Liver (tissue), 9 donors: ENCODE results near the gene PPP4R2. TPM values are rescaled to one million over a fixed set of nuclear protein-coding genes. Genes with fewer than 3 reads are reported as not detected.

ENCODE experiments used
- DNase-seq: peaks from one replicate; pipeline ENCODE4 v3.0.0-alpha.2; 2017; ENCODE audit warnings: low spot score
- H3K27ac ChIP-seq, 2 donors: one replicate each; pipeline ENCODE4 v1.7.0; 2013; ENCODE audit warnings: inconsistent platforms in 2 of 2, low read length in 2 of 2, control low read depth in 1 of 2, low read depth in 1 of 2, mild to moderate bottlenecking in 1 of 2
- H3K27me3 ChIP-seq, 4 donors: one replicate each; pipeline versions ENCODE4 v1.6.1 to v1.7.0; 2013; ENCODE audit warnings: low read length in 3 of 4, inconsistent platforms in 1 of 4, mild to moderate bottlenecking in 1 of 4, moderate library complexity in 1 of 4; ENCODE audit not compliant: control insufficient read depth in 4 of 4, insufficient read depth in 4 of 4
- H3K36me3 ChIP-seq, 4 donors: one replicate each; pipeline versions ENCODE4 v1.6.1 to v1.7.0; 2013; ENCODE audit warnings: low read length in 3 of 4, mild to moderate bottlenecking in 3 of 4, low read depth in 1 of 4, moderate library complexity in 1 of 4; ENCODE audit not compliant: control insufficient read depth in 4 of 4, insufficient read depth in 3 of 4
- H3K4me1 ChIP-seq, 4 donors: one replicate each; pipeline versions ENCODE4 v1.6.1 to v1.7.0; 2013; ENCODE audit warnings: low read length in 3 of 4, mild to moderate bottlenecking in 3 of 4, moderate library complexity in 1 of 4; ENCODE audit not compliant: control insufficient read depth in 4 of 4, insufficient read depth in 4 of 4
- H3K4me3 ChIP-seq, 3 donors: one replicate each; pipeline versions ENCODE4 v1.6.1 to v1.7.0; 2013; ENCODE audit warnings: low read length in 3 of 3, control low read depth in 1 of 3, low read depth in 1 of 3, mild to moderate bottlenecking in 1 of 3
- H3K9ac ChIP-seq, 2 donors: one replicate each; pipeline ENCODE4 v1.7.0; 2013; ENCODE audit warnings: low read length in 2 of 2, mild to moderate bottlenecking in 2 of 2, moderate library complexity in 2 of 2, control low read depth in 1 of 2, low read depth in 1 of 2
- H3K9me3 ChIP-seq, 4 donors: one replicate each; pipeline versions ENCODE4 v1.6.1 to v1.7.0; 2013; ENCODE audit warnings: low read length in 3 of 4; ENCODE audit not compliant: control insufficient read depth in 4 of 4
- ATF3 ChIP-seq: IDR thresholded peaks from 2 replicates; pipeline ENCODE4 v1.6.1; 2016; ENCODE audit warnings: antibody characterized with exemption
- CTCF ChIP-seq: fragments of 150-350 bp; IDR thresholded peaks from 2 replicates; pipeline ENCODE4 v1.5.1; 2017; ENCODE audit warnings: improper control_type of control experiment, low read depth, low read length; ENCODE audit not compliant: missing input control
- EGR1 ChIP-seq, 2 donors: IDR thresholded peaks; 2 replicates each; pipeline ENCODE4 v1.6.1; 2016 to 2018; ENCODE audit warnings: antibody characterized with exemption in 2 of 2, low read depth in 2 of 2
- FOXA1 ChIP-seq: IDR thresholded peaks from 2 replicates; pipeline ENCODE4 v1.6.1; 2016; ENCODE audit warnings: antibody characterized with exemption
- FOXA2 ChIP-seq: IDR thresholded peaks from 2 replicates; pipeline ENCODE4 v1.6.1; 2016; ENCODE audit warnings: antibody characterized with exemption
- GABPA ChIP-seq, 2 donors: IDR thresholded peaks in 1 of 2; conservative IDR thresholded peaks in 1 of 2; 2 replicates each; pipeline ENCODE4 v1.6.1; 2016; ENCODE audit warnings: antibody characterized with exemption in 2 of 2, mild to moderate bottlenecking in 1 of 2, moderate library complexity in 1 of 2
- HNF4A ChIP-seq, 2 donors: conservative IDR thresholded peaks; 2 replicates each; pipeline ENCODE4 v1.6.1; 2016; ENCODE audit warnings: antibody characterized with exemption in 2 of 2, mild to moderate bottlenecking in 2 of 2
- HNF4G ChIP-seq: IDR thresholded peaks from 2 replicates; pipeline ENCODE4 v1.6.1; 2016; ENCODE audit warnings: antibody characterized with exemption
- JUND ChIP-seq, 2 donors: IDR thresholded peaks; 2 replicates each; pipeline ENCODE4 v1.6.1; 2016; ENCODE audit warnings: antibody characterized with exemption in 2 of 2
- MAX ChIP-seq: IDR thresholded peaks from 2 replicates; pipeline ENCODE4 v1.6.1; 2016; ENCODE audit warnings: antibody characterized with exemption
- NR2F2 ChIP-seq: IDR thresholded peaks from 2 replicates; pipeline ENCODE4 v1.6.1; 2016; ENCODE audit warnings: antibody characterized with exemption
- RAD21 ChIP-seq, 2 donors: IDR thresholded peaks; 2 replicates each; pipeline ENCODE4 v1.6.1; 2016; ENCODE audit warnings: antibody characterized with exemption in 2 of 2, mild to moderate bottlenecking in 2 of 2
- REST ChIP-seq: IDR thresholded peaks from 2 replicates; pipeline ENCODE4 v1.6.1; 2016; ENCODE audit warnings: antibody characterized with exemption, mild to moderate bottlenecking
- RXRA ChIP-seq, 2 donors: IDR thresholded peaks; 2 replicates each; pipeline ENCODE4 v1.6.1; 2017 to 2018; ENCODE audit warnings: antibody characterized with exemption in 2 of 2, mild to moderate bottlenecking in 1 of 2
- SP1 ChIP-seq: IDR thresholded peaks from 2 replicates; pipeline ENCODE4 v1.6.1; 2018; ENCODE audit warnings: antibody characterized with exemption, mild to moderate bottlenecking
- TAF1 ChIP-seq: conservative IDR thresholded peaks from 2 replicates; pipeline ENCODE4 v1.6.1; 2016; ENCODE audit warnings: antibody characterized with exemption, mild to moderate bottlenecking
- YY1 ChIP-seq: IDR thresholded peaks from 2 replicates; pipeline ENCODE4 v1.6.1; 2016; ENCODE audit warnings: antibody characterized with exemption, mild to moderate bottlenecking
- ZBTB33 ChIP-seq: IDR thresholded peaks from 2 replicates; pipeline ENCODE4 v1.6.1; 2016; ENCODE audit warnings: antibody characterized with exemption
- WGBS: extraction: QIAGEN DNeasy Blood & Tissue Kit; methylation state at CpG from one replicate; pipeline ENCODE4 v1.1.7; 2013; 5-methylcytosine and 5-hydroxymethylcytosine counted together
- polyA plus RNA-seq, 2 donors: library from polyadenylated mRNA; stranded (reverse) in 1 of 2; unstranded in 1 of 2; fragments of 200-250 nt in 1 of 2; fragments of >200 nt in 1 of 2; fragmentation: Nextera tagmentation in 1 of 2; extraction: Ambion mirVana in 1 of 2; gene quantifications; one replicate each; pipeline versions ENCODE4 v1.2.1 to v1.2.3, GENCODE V29; 2013 to 2015
- total RNA-seq, 2 donors: library from RNA; depleted of rRNA; stranded (reverse); fragments of >200 nt; gene quantifications; one replicate each; pipeline ENCODE4 v1.2.3, GENCODE V29; 2014
- donor health status: healthy.
- donor health status: healthy.
- donor health status: healthy.
- donor health status: healthy.
- donor health status: healthy.

Gene PPP4R2
- total and polyA plus RNA-seq, 4 donors, result 12.2 to 35.9 (median 33.7) TPM

DNA sequence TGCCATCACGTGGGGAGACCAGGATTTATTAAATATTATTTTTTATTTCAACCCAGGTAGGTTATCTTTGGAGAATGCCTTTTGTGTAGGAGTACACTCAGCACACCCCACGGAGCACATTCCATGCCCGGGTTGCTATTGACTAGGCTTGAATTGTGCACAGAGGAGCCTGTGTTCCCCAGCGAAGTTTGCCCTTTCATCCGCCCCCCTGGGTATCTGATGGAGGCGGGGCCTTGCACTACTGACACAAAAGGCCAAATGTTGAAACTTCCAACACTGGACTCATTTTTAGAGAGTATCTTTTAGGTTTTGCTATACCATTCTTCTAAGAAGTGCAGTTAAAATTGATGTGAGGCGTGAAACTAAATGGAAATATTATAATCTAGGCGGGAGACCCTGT is 39.3 kb upstream of the PPP4R2 start:
- no peak overlapping the region for H3K9ac ChIP-seq
- WGBS, result 44% methylated on average over 8 of the region's 8 CpGs
- DNase-seq, result peak; percentile 47
- no peak overlapping the region for H3K4me3 ChIP-seq
- TF ChIP-seq HNF4G (peak; percentile 47), SP1 (peak; percentile 88), NR2F2 (peak; percentile 47), TAF1 (no peak), JUND (IDR thresholded peaks at IDR 0.05) (peak; percentile 23 to 51), RXRA (IDR thresholded peaks at IDR 0.05) (peak; percentile 65 to 81), CTCF (no peak), HNF4A (conservative IDR thresholded peaks at IDR 0.05) (peak; percentile 89), FOXA2 (peak; percentile 68), MAX (peak; percentile 54), GABPA (IDR thresholded peaks at IDR 0.05 in 1 of 2, conservative IDR thresholded peaks at IDR 0.05 in 1 of 2) (no peak), YY1 (peak; percentile 74), RAD21 (IDR thresholded peaks at IDR 0.05) (peak; percentile 38 to 45), REST (peak; percentile 43), FOXA1 (no peak), ZBTB33 (peak; percentile 51), EGR1 (IDR thresholded peaks at IDR 0.05; ENCODE audit: low read depth in 2 of 2) (peak in 1 of 2 donors; percentile 46), ATF3 (peak; percentile 33)
- H3K36me3 ChIP-seq, result no peaks in the 10 kb centered on the region
- no peaks in the 10 kb centered on the region for H3K9me3 ChIP-seq
- peaks cover 11 to 47% (median 41%) of the 10 kb centered on the region in 4 donors for H3K4me1 ChIP-seq
- no peaks in the 10 kb centered on the region for H3K27me3 ChIP-seq
- H3K27ac ChIP-seq, result peak overlapping the region; percentile 53 to 54
